Naive thymus-derived CD4-positive, alpha-beta T cell (primary cell): ENCODE data around the gene KCNK13. TPM values are rescaled to one million over a fixed set of nuclear protein-coding genes. Genes with fewer than 3 reads are reported as not detected.

Source experiments
- ATAC-seq: fragments of 150-1000 bp; cut with Tn5 transposase; 2 replicates; pipeline ENCODE4 v1.10.0; 2021; ENCODE audit warnings: mild to moderate bottlenecking, moderate library complexity
- CTCF ChIA-PET: fragments of 350-600 bp; sonication (Branson Sonifier 250); formaldehyde crosslinking; loops from one replicate; lab custom pipeline; 2021; ENCODE audit warnings: antibody characterized with exemption; lab: Charles Lee
- POLR2A ChIA-PET: fragments of 350-600 bp; sonication (Branson Sonifier 250); formaldehyde crosslinking; loops from one replicate; lab custom pipeline; 2021; ENCODE audit warnings: antibody characterized with exemption, inconsistent platforms; lab: Charles Lee
- DNase-seq, 9 donors: peaks; one replicate each; pipeline versions ENCODE4 v3.0.0 to v3.0.0-alpha.2; 2020 to 2022; ENCODE audit warnings: mixed read lengths in 1 of 9
- H3K27ac ChIP-seq: one replicate; pipeline ENCODE4 v1.7.0; 2013; ENCODE audit warnings: mild to moderate bottlenecking, low read depth, low read length, moderate library complexity
- H3K27me3 ChIP-seq, 2 donors: one replicate each; pipeline ENCODE4 v1.7.0; 2013; ENCODE audit warnings: low read length in 2 of 2, mild to moderate bottlenecking in 2 of 2, moderate library complexity in 2 of 2; ENCODE audit not compliant: control insufficient read depth in 2 of 2, insufficient read depth in 2 of 2
- H3K36me3 ChIP-seq, 3 experiments: 1 replicate in 2 of 3; 2 replicates in 1 of 3; pipeline ENCODE4 v1.7.0; 2013; ENCODE audit warnings: low read length in 3 of 3, mild to moderate bottlenecking in 3 of 3, moderate library complexity in 1 of 3; ENCODE audit not compliant: insufficient read depth in 3 of 3, control insufficient read depth in 2 of 3
- H3K4me1 ChIP-seq, 2 donors: one replicate each; pipeline ENCODE4 v1.7.0; 2013; ENCODE audit warnings: low read length in 2 of 2, mild to moderate bottlenecking in 2 of 2, moderate library complexity in 1 of 2; ENCODE audit not compliant: control insufficient read depth in 2 of 2, insufficient read depth in 2 of 2
- H3K4me3 ChIP-seq: 2 replicates; pipeline ENCODE4 v1.7.0; 2013; ENCODE audit warnings: mild to moderate bottlenecking, low read length
- H3K9me3 ChIP-seq, 3 experiments: 1 replicate in 2 of 3; 2 replicates in 1 of 3; pipeline ENCODE4 v1.7.0; 2013; ENCODE audit warnings: low read length in 3 of 3; ENCODE audit not compliant: control insufficient read depth in 2 of 3
- H3K27ac Mint-ChIP-seq, 9 donors: one replicate each; pipeline ENCODE4 v1.8.0; 2020 to 2022; ENCODE audit warnings: mixed read lengths in 9 of 9, mild to moderate bottlenecking in 8 of 9, moderate library complexity in 5 of 9, inconsistent platforms in 2 of 9
- H3K27me3 Mint-ChIP-seq, 5 donors: one replicate each; pipeline ENCODE4 v1.8.0; 2021 to 2022; ENCODE audit warnings: mixed read lengths in 5 of 5, mild to moderate bottlenecking in 1 of 5
- H3K36me3 Mint-ChIP-seq, 5 donors: one replicate each; pipeline ENCODE4 v1.8.0; 2020 to 2022; ENCODE audit warnings: mixed read lengths in 5 of 5, mild to moderate bottlenecking in 3 of 5, inconsistent platforms in 1 of 5
- H3K4me1 Mint-ChIP-seq, 7 donors: one replicate each; pipeline ENCODE4 v1.8.0; 2020 to 2022; ENCODE audit warnings: mixed read lengths in 7 of 7, mild to moderate bottlenecking in 3 of 7, inconsistent platforms in 1 of 7
- H3K4me3 Mint-ChIP-seq, 10 donors: one replicate each; pipeline ENCODE4 v1.8.0; 2020 to 2022; ENCODE audit warnings: mild to moderate bottlenecking in 10 of 10, mixed read lengths in 10 of 10, moderate library complexity in 6 of 10, inconsistent platforms in 2 of 10
- H3K9me3 Mint-ChIP-seq, 11 donors: one replicate each; pipeline ENCODE4 v1.8.0; 2020 to 2022; ENCODE audit warnings: mixed read lengths in 11 of 11, mild to moderate bottlenecking in 4 of 11, inconsistent platforms in 1 of 11, moderate library complexity in 1 of 11
- intact Hi-C, 2 donors: fragments of 100-400 bp; cut with micrococcal nuclease; formaldehyde crosslinking; loops; one replicate each; pipeline ENCODE4 v1.15.1; 2023
- polyA plus RNA-seq, 2 donors: library from polyadenylated mRNA; unstranded; fragments of 300-500 nt; fragmentation: Illumina TruSeq; gene quantifications; one replicate each; pipeline ENCODE4 v1.2.3, GENCODE V29; 2021
- total RNA-seq, 6 experiments: library from RNA in 5 of 6; stranded (reverse) in 5 of 6; gene quantifications; 1 replicate in 5 of 6; 2 replicates in 1 of 6; pipeline ENCODE4 v1.2.3 and lab custom pipeline; 2021 to 2026

Gene KCNK13
- total and polyA plus RNA-seq, 7 experiments from 2014 or later = 0.19 to 0.73 (median 0.27) TPM; not detected in 4

- H3K4me3 ChIP-seq = no peak overlapping the region
- H3K4me3 Mint-ChIP-seq = no peak overlapping the region
- H3K36me3 ChIP-seq = no peaks in the 10 kb centered on the region
- H3K4me1 Mint-ChIP-seq = no peaks in the 10 kb centered on the region
- no peak overlapping the region for H3K27ac Mint-ChIP-seq
- POLR2A ChIA-PET = no interaction called here
- ATAC-seq (no peak), DNase-seq (no peak)
- H3K27me3 ChIP-seq = no peaks in the 10 kb centered on the region
- H3K4me1 ChIP-seq = no peaks in the 10 kb centered on the region
- no peak overlapping the region for H3K27ac ChIP-seq
- CTCF ChIA-PET = no interaction called here
- peaks cover 0 to 4% (median 0%) of the 10 kb centered on the region in 5 donors for H3K36me3 Mint-ChIP-seq
- H3K27me3 Mint-ChIP-seq = peaks cover 6 to 10% (median 8%) of the 10 kb centered on the region in 5 donors
- H3K9me3 ChIP-seq = no peaks in the 10 kb centered on the region
- peaks cover 0 to 6% (median 0%) of the 10 kb centered on the region in 11 donors for H3K9me3 Mint-ChIP-seq
- intact Hi-C loops = no loop called here
These were observed 118.3 kb downstream of the KCNK13 start for GRCh38 chr14:90179809-90180779.

- Mint-ChIP-seq H3K27me3 (peaks cover 3 to 8% (median 6%) of the 10 kb centered on the region in 5 donors), H3K36me3 (no peaks in the 10 kb centered on the region), H3K27ac (no peak overlapping the region), H3K4me1 (no peaks in the 10 kb centered on the region), H3K9me3 (peaks cover 0 to 6% (median 0%) of the 10 kb centered on the region in 11 donors), H3K4me3 (no peak overlapping the region)
- no peaks in the 10 kb centered on the region for H3K36me3 ChIP-seq
- no peak for ATAC-seq
- H3K27ac ChIP-seq = no peak overlapping the region
- POLR2A ChIA-PET = interaction anchor here (0.6 kb wide), 1 partner anchor 236 kb away, joined by 5 read pairs; no protein-coding TSS in a partner anchor
- DNase-seq = no peak
- intact Hi-C loops = no loop called here
- CTCF ChIA-PET = no interaction called here
- H3K4me3 ChIP-seq = no peak overlapping the region
- H3K4me1 ChIP-seq = no peaks in the 10 kb centered on the region
- no peaks in the 10 kb centered on the region for H3K9me3 ChIP-seq
- H3K27me3 ChIP-seq = no peaks in the 10 kb centered on the region
These were observed 122.3 kb downstream of the KCNK13 start for GRCh38 chr14:90184094-90184493.

GRCh38 chr14:90184571-90185266 is 122.9 kb downstream of the KCNK13 start:
- no peak overlapping the region for H3K4me3 ChIP-seq
- H3K27ac ChIP-seq = no peak overlapping the region
- ATAC-seq (no peak), DNase-seq (no peak)
- Mint-ChIP-seq H3K4me3 (no peak overlapping the region), H3K9me3 (peaks cover 0 to 6% (median 0%) of the 10 kb centered on the region in 11 donors), H3K36me3 (no peaks in the 10 kb centered on the region), H3K27me3 (peaks cover 3 to 8% (median 6%) of the 10 kb centered on the region in 5 donors), H3K4me1 (no peaks in the 10 kb centered on the region), H3K27ac (no peak overlapping the region)
- no peaks in the 10 kb centered on the region for H3K4me1 ChIP-seq
- H3K27me3 ChIP-seq = no peaks in the 10 kb centered on the region
- POLR2A ChIA-PET = no interaction called here
- H3K9me3 ChIP-seq = no peaks in the 10 kb centered on the region
- intact Hi-C loops = no loop called here
- no peaks in the 10 kb centered on the region for H3K36me3 ChIP-seq
- CTCF ChIA-PET = no interaction called here

- Mint-ChIP-seq H3K27ac (no peak overlapping the region), H3K27me3 (peaks cover 0 to 22% (median 7%) of the 10 kb centered on the region in 5 donors), H3K4me1 (no peaks in the 10 kb centered on the region), H3K4me3 (no peak overlapping the region), H3K9me3 (peaks cover 0 to 5% (median 0%) of the 10 kb centered on the region in 11 donors), H3K36me3 (no peaks in the 10 kb centered on the region)
- ChIA-PET POLR2A (no interaction called here), CTCF (no interaction called here)
- H3K4me3 ChIP-seq = no peak overlapping the region
- ATAC-seq (no peak), DNase-seq (no peak)
- H3K27ac ChIP-seq = no peak overlapping the region
- no peaks in the 10 kb centered on the region for H3K36me3 ChIP-seq
- no peaks in the 10 kb centered on the region for H3K9me3 ChIP-seq
- H3K27me3 ChIP-seq = no peaks in the 10 kb centered on the region
- intact Hi-C loops = no loop called here
- no peaks in the 10 kb centered on the region for H3K4me1 ChIP-seq
These were observed 126.8 kb downstream of the KCNK13 start for GRCh38 chr14:90188588-90188987.

- DNase-seq (no peak), ATAC-seq (no peak)
- Histone ChIP-seq H3K27me3 (no peaks in the 10 kb centered on the region), H3K9me3 (no peaks in the 10 kb centered on the region), H3K4me3 (no peak overlapping the region), H3K27ac (no peak overlapping the region), H3K4me1 (no peaks in the 10 kb centered on the region), H3K36me3 (no peaks in the 10 kb centered on the region)
- Mint-ChIP-seq H3K4me1 (peaks cover 0 to 1% (median 0%) of the 10 kb centered on the region in 7 donors), H3K27ac (no peak overlapping the region), H3K27me3 (peaks cover 0 to 21% (median 11%) of the 10 kb centered on the region in 5 donors), H3K36me3 (no peaks in the 10 kb centered on the region), H3K9me3 (peaks cover 0 to 5% (median 0%) of the 10 kb centered on the region in 11 donors), H3K4me3 (no peak overlapping the region)
- CTCF ChIA-PET = no interaction called here
- POLR2A ChIA-PET = no interaction called here
- intact Hi-C loops = no loop called here
These were observed 129.4 kb downstream of the KCNK13 start for GRCh38 chr14:90191154-90191553.

GRCh38 chr14:90191585-90191984 is 129.8 kb downstream of the KCNK13 start:
- ChIA-PET CTCF (no interaction called here), POLR2A (no interaction called here)
- no peaks in the 10 kb centered on the region for H3K27me3 ChIP-seq
- H3K9me3 ChIP-seq = no peaks in the 10 kb centered on the region
- H3K4me3 ChIP-seq = no peak overlapping the region
- Mint-ChIP-seq H3K27ac (no peak overlapping the region), H3K4me1 (peaks cover 0 to 1% (median 0%) of the 10 kb centered on the region in 7 donors), H3K4me3 (no peak overlapping the region), H3K9me3 (peaks cover 0 to 5% (median 0%) of the 10 kb centered on the region in 11 donors), H3K27me3 (peaks cover 0 to 21% (median 13%) of the 10 kb centered on the region in 5 donors), H3K36me3 (no peaks in the 10 kb centered on the region)
- H3K36me3 ChIP-seq = no peaks in the 10 kb centered on the region
- no peak for DNase-seq
- no peak for ATAC-seq
- no peak overlapping the region for H3K27ac ChIP-seq
- intact Hi-C loops = no loop called here
- H3K4me1 ChIP-seq = no peaks in the 10 kb centered on the region
